Spleen (tissue), 7 donors: ENCODE measurements around the gene TRHDE.

Source experiments
- POLR2AphosphoS5 ChIP-seq, 3 donors: sonication (generic); formaldehyde crosslinking; IDR thresholded peaks; one replicate each; pipeline ENCODE4 v1.5.1; 2017; ENCODE audit warnings: antibody characterized with exemption in 3 of 3
- TF ChIP-seq, protein P1 (sequence below), 11 experiments: fragments of 200-600 bp in 7 of 11; fragments of 450-650 bp in 4 of 11; sonication (generic) in 4 of 11; IDR thresholded peaks in 8 of 11; conservative IDR thresholded peaks in 3 of 11; 1 replicate in 7 of 11; 2 replicates in 4 of 11; pipeline versions ENCODE4 v1.4.0 to v1.8.0; 2016 to 2021; ENCODE audit warnings: antibody characterized with exemption in 11 of 11, inconsistent platforms in 4 of 11, mild to moderate bottlenecking in 1 of 11
- donor health status: DM: no; HTN: no; CAD: no; lungs with moderate emphysema.
- donor health status: DM: no; HTN: no; CAD: no.
- donor health status: DM: no; HTN: no; CAD: no.

- no peak for TF ChIP-seq POLR2AphosphoS5 (IDR thresholded peaks at IDR 0.05)
- TF ChIP-seq, protein P1, sequence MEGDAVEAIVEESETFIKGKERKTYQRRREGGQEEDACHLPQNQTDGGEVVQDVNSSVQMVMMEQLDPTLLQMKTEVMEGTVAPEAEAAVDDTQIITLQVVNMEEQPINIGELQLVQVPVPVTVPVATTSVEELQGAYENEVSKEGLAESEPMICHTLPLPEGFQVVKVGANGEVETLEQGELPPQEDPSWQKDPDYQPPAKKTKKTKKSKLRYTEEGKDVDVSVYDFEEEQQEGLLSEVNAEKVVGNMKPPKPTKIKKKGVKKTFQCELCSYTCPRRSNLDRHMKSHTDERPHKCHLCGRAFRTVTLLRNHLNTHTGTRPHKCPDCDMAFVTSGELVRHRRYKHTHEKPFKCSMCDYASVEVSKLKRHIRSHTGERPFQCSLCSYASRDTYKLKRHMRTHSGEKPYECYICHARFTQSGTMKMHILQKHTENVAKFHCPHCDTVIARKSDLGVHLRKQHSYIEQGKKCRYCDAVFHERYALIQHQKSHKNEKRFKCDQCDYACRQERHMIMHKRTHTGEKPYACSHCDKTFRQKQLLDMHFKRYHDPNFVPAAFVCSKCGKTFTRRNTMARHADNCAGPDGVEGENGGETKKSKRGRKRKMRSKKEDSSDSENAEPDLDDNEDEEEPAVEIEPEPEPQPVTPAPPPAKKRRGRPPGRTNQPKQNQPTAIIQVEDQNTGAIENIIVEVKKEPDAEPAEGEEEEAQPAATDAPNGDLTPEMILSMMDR (IDR thresholded peaks at IDR 0.05 in 8 of 11, conservative IDR thresholded peaks at IDR 0.05 in 3 of 11), result no peak
These were observed 3.4 kb downstream of the TRHDE start for GRCh38 chr12:72275526-72275925.
